ENCODE data around the gene CAPRIN2. TPM values are rescaled to one million over a fixed set of nuclear protein-coding genes. Genes with fewer than 3 reads are reported as not detected.

Gene CAPRIN2
- total and polyA plus RNA-seq, 2 experiments from 2014 or later: 36.5 to 41.3 TPM

GRCh38 chr12:30753751-30754382 is 884 bp downstream of the CAPRIN2 start:
- peaks cover 52% of the 10 kb centered on the region for H3K79me2 ChIP-seq (replicated peaks; ENCODE audit: insufficient read depth)

More at GRCh38 chr12:30753751-30754382, 884 bp downstream of the CAPRIN2 start:
- peak overlapping the region; percentile 96 for H3K4me3 Mint-ChIP-seq
- H3K4me1 Mint-ChIP-seq: peaks cover 37% of the 10 kb centered on the region
- H3F3A ChIP-seq (replicated peaks; ENCODE audit: low read depth): peaks cover 3% of the 10 kb centered on the region; the same call in 1 of the 2 replicates
- no peak overlapping the region for H2AFZ ChIP-seq
- H3K27ac Mint-ChIP-seq: peak overlapping the region; percentile 94
- no peaks in the 10 kb centered on the region for H3K9me3 Mint-ChIP-seq
- peaks cover 21% of the 10 kb centered on the region for H4K20me1 ChIP-seq (replicated peaks; ENCODE audit: insufficient read depth)
- peak; percentile 23; the same call in 2 of the 3 replicates for ATAC-seq
- H3K36me3 Mint-ChIP-seq (ENCODE audit: low read depth): no peaks in the 10 kb centered on the region; the same call in 2 of the 3 replicates
- no peaks in the 10 kb centered on the region for H3K9me2 ChIP-seq (ENCODE audit: insufficient read depth)
- no peak for TF ChIP-seq CTCF (conservative IDR thresholded peaks at IDR 0.05; ENCODE audit: low read depth in 2 of 2)
- TF ChIP-seq EZH2 (IDR thresholded peaks at IDR 0.05; ENCODE audit: low read depth, unreplicated experiment): no peak
- TF ChIP-seq, protein P1, sequence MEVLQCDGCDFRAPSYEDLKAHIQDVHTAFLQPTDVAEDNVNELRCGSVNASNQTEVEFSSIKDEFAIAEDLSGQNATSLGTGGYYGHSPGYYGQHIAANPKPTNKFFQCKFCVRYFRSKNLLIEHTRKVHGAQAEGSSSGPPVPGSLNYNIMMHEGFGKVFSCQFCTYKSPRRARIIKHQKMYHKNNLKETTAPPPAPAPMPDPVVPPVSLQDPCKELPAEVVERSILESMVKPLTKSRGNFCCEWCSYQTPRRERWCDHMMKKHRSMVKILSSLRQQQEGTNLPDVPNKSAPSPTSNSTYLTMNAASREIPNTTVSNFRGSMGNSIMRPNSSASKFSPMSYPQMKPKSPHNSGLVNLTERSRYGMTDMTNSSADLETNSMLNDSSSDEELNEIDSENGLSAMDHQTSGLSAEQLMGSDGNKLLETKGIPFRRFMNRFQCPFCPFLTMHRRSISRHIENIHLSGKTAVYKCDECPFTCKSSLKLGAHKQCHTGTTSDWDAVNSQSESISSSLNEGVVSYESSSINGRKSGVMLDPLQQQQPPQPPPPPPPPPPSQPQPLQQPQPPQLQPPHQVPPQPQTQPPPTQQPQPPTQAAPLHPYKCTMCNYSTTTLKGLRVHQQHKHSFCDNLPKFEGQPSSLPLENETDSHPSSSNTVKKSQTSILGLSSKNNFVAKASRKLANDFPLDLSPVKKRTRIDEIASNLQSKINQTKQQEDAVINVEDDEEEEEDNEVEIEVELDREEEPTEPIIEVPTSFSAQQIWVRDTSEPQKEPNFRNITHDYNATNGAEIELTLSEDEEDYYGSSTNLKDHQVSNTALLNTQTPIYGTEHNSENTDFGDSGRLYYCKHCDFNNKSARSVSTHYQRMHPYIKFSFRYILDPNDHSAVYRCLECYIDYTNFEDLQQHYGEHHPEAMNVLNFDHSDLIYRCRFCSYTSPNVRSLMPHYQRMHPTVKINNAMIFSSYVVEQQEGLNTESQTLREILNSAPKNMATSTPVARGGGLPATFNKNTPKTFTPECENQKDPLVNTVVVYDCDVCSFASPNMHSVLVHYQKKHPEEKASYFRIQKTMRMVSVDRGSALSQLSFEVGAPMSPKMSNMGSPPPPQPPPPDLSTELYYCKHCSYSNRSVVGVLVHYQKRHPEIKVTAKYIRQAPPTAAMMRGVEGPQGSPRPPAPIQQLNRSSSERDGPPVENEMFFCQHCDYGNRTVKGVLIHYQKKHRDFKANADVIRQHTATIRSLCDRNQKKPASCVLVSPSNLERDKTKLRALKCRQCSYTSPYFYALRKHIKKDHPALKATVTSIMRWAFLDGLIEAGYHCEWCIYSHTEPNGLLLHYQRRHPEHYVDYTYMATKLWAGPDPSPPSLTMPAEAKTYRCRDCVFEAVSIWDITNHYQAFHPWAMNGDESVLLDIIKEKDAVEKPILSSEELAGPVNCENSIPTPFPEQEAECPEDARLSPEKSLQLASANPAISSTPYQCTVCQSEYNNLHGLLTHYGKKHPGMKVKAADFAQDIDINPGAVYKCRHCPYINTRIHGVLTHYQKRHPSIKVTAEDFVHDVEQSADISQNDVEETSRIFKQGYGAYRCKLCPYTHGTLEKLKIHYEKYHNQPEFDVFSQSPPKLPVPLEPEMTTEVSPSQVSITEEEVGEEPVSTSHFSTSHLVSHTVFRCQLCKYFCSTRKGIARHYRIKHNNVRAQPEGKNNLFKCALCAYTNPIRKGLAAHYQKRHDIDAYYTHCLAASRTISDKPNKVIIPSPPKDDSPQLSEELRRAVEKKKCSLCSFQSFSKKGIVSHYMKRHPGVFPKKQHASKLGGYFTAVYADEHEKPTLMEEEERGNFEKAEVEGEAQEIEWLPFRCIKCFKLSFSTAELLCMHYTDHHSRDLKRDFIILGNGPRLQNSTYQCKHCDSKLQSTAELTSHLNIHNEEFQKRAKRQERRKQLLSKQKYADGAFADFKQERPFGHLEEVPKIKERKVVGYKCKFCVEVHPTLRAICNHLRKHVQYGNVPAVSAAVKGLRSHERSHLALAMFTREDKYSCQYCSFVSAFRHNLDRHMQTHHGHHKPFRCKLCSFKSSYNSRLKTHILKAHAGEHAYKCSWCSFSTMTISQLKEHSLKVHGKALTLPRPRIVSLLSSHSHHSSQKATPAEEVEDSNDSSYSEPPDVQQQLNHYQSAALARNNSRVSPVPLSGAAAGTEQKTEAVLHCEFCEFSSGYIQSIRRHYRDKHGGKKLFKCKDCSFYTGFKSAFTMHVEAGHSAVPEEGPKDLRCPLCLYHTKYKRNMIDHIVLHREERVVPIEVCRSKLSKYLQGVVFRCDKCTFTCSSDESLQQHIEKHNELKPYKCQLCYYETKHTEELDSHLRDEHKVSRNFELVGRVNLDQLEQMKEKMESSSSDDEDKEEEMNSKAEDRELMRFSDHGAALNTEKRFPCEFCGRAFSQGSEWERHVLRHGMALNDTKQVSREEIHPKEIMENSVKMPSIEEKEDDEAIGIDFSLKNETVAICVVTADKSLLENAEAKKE (CRISPR knock-in tag; IDR thresholded peaks at IDR 0.05): no peak
- no peak for TF ChIP-seq ZNF331 (CRISPR knock-in tag; IDR thresholded peaks at IDR 0.05; ENCODE audit: low read depth)
- no peak for TF ChIP-seq JUNB (IDR thresholded peaks at IDR 0.05; ENCODE audit: unreplicated experiment)
- no peak for TF ChIP-seq ZNF114 (CRISPR knock-in tag; IDR thresholded peaks at IDR 0.05)
- no peak for TF ChIP-seq POLR2AphosphoS5 (IDR thresholded peaks at IDR 0.05; ENCODE audit: low read depth)
- TF ChIP-seq CREB1 (CRISPR knock-in tag; IDR thresholded peaks at IDR 0.05; ENCODE audit: low read depth): no peak
- no peak for TF ChIP-seq REST (IDR thresholded peaks at IDR 0.05; ENCODE audit: unreplicated experiment)
- no peak for TF ChIP-seq ETS1 (IDR thresholded peaks at IDR 0.05)
- TF ChIP-seq NANOG (IDR thresholded peaks at IDR 0.05; ENCODE audit: borderline replicate concordance): no peak
- peaks cover 4% of the 10 kb centered on the region for H3K27me3 Mint-ChIP-seq (ENCODE audit: insufficient read depth, low read depth, poor library complexity)
- peak overlapping the region; percentile 93 for H3K4me2 ChIP-seq
- DNase-seq (ENCODE audit: low spot score): peak; percentile 49
- H3K27me3 ChIP-seq (ENCODE audit: insufficient read depth): no peaks in the 10 kb centered on the region
- H3K36me3 ChIP-seq (ENCODE audit: insufficient read depth): no peaks in the 10 kb centered on the region
- H3K4me3 ChIP-seq: peak overlapping the region; percentile 78
- H3K4me1 ChIP-seq (ENCODE audit: insufficient read depth): peaks cover 37% of the 10 kb centered on the region
- H3K27ac ChIP-seq (ENCODE audit: low read depth): peak overlapping the region; percentile 69; the same call in 1 of the 2 replicates
